B cell (primary cell): ENCODE results near the gene TLK1. TPM values are rescaled to one million over a fixed set of nuclear protein-coding genes. Genes with fewer than 3 reads are reported as not detected.
"Not testable (repeated sequence)": the region's sequence is repeated elsewhere in the genome, so short reads cannot be mapped to it uniquely, and the experiment has no call there.

Experiments used
- ATAC-seq: fragments of 200-7000 bp; cut with Tn5 transposase; one replicate; pipeline ENCODE4 v1.10.0; 2021; ENCODE audit warnings: low read depth, mild to moderate bottlenecking, moderate number of reproducible peaks, moderate library complexity
- CTCF ChIA-PET: fragments of 350-600 bp; sonication (Branson Sonifier 250); formaldehyde crosslinking; loops from one replicate; lab custom pipeline; 2021; ENCODE audit warnings: antibody characterized with exemption, inconsistent platforms; lab: Charles Lee
- POLR2A ChIA-PET: fragments of 350-600 bp; sonication (Branson Sonifier 250); formaldehyde crosslinking; loops from one replicate; lab custom pipeline; 2021; ENCODE audit warnings: antibody characterized with exemption; lab: Charles Lee
- DNase-seq: peaks from one replicate; pipeline ENCODE4 v3.0.0; 2013
- H2AFZ ChIP-seq: 2 replicates; pipeline ENCODE4 v1.6.1; 2012; ENCODE audit warnings: mild to moderate bottlenecking, low read depth, low read length; ENCODE audit not compliant: insufficient read depth, poor library complexity, severe bottlenecking
- H3K27ac ChIP-seq, 2 donors: 1 replicate in 1 of 2; 2 replicates in 1 of 2; pipeline ENCODE4 v1.5.1; 2012 to 2013; ENCODE audit warnings: low read length in 2 of 2, mild to moderate bottlenecking in 2 of 2, moderate library complexity in 1 of 2
- H3K27me3 ChIP-seq, 4 experiments: fragments of 200-600 bp in 1 of 4; sonication (generic) in 1 of 4; replicated peaks in 1 of 4; 1 replicate in 2 of 4; 2 replicates in 2 of 4; pipeline versions ENCODE4 v1.6.1 to v1.7.0; 2013 to 2016; ENCODE audit warnings: low read length in 3 of 4, mild to moderate bottlenecking in 2 of 4, mixed read lengths in 1 of 4, moderate library complexity in 1 of 4; ENCODE audit not compliant: insufficient read depth in 4 of 4, control insufficient read depth in 3 of 4; ENCODE audit errors: control extremely low read depth in 1 of 4
- H3K36me3 ChIP-seq, 2 experiments: replicated peaks in 1 of 2; 1 replicate in 1 of 2; 2 replicates in 1 of 2; pipeline versions ENCODE4 v1.6.1 to v1.7.1; 2013; ENCODE audit warnings: low read length in 1 of 2; ENCODE audit not compliant: insufficient read depth in 2 of 2, control insufficient read depth in 1 of 2; ENCODE audit errors: control extremely low read depth in 1 of 2, extremely low read depth in 1 of 2
- H3K4me1 ChIP-seq, 2 donors: fragments of 200-600 bp in 1 of 2; sonication (generic) in 1 of 2; 1 replicate in 1 of 2; 2 replicates in 1 of 2; pipeline versions ENCODE4 v1.5.1 to v1.6.1; 2013 to 2017; ENCODE audit warnings: low read length in 2 of 2; ENCODE audit not compliant: control insufficient read depth in 2 of 2, insufficient read depth in 2 of 2
- H3K4me2 ChIP-seq: replicated peaks from 2 replicates; pipeline ENCODE3; 2012; ENCODE audit warnings: mild to moderate bottlenecking, low read depth, low read length; ENCODE audit not compliant: poor library complexity, severe bottlenecking
- H3K4me3 ChIP-seq, 5 experiments: fragments of 200-600 bp in 1 of 5; sonication (generic) in 1 of 5; 1 replicate in 3 of 5; 2 replicates in 2 of 5; pipeline versions ENCODE4 v1.5.1 to v1.7.0; 2011 to 2016; ENCODE audit warnings: low read length in 4 of 5, mild to moderate bottlenecking in 4 of 5, low read depth in 2 of 5, control low read depth in 1 of 5, moderate library complexity in 1 of 5; ENCODE audit not compliant: insufficient read depth in 1 of 5; ENCODE audit errors: control extremely low read depth in 1 of 5, extremely low read depth in 1 of 5
- H3K79me2 ChIP-seq: fragments of 200-600 bp; sonication (generic); one replicate; pipeline ENCODE4 v1.6.0; 2016; ENCODE audit warnings: low read length; ENCODE audit not compliant: control insufficient read depth, insufficient read depth
- H3K9ac ChIP-seq: fragments of 200-600 bp; sonication (generic); 2 replicates; pipeline ENCODE4 v1.6.1; 2017; ENCODE audit warnings: mild to moderate bottlenecking, low read length, moderate library complexity
- H3K9me3 ChIP-seq, 3 donors: one replicate each; pipeline versions ENCODE4 v1.6.1 to v1.7.1; 2013; ENCODE audit warnings: low read length in 2 of 3; ENCODE audit not compliant: control insufficient read depth in 2 of 3, insufficient read depth in 1 of 3; ENCODE audit errors: control extremely low read depth in 1 of 3
- H4K20me1 ChIP-seq: 2 replicates; pipeline ENCODE4 v1.6.0; 2012; ENCODE audit warnings: mild to moderate bottlenecking, low read length; ENCODE audit not compliant: insufficient read depth, control insufficient read depth, poor library complexity, severe bottlenecking
- H3K27ac Mint-ChIP-seq: one replicate; pipeline ENCODE4 v1.8.0; 2021; ENCODE audit warnings: mixed read lengths
- H3K27me3 Mint-ChIP-seq: one replicate; pipeline ENCODE4 v1.8.0; 2021; ENCODE audit warnings: mixed read lengths
- H3K4me1 Mint-ChIP-seq: one replicate; pipeline ENCODE4 v1.8.0; 2021; ENCODE audit warnings: mixed read lengths
- H3K4me3 Mint-ChIP-seq: one replicate; pipeline ENCODE4 v1.8.0; 2021; ENCODE audit warnings: mixed read lengths
- H3K9me3 Mint-ChIP-seq: one replicate; pipeline ENCODE4 v1.8.0; 2022; ENCODE audit warnings: mixed read lengths; ENCODE audit not compliant: insufficient read depth
- EZH2 ChIP-seq: IDR thresholded peaks from 2 replicates; pipeline ENCODE4 v1.6.1; 2012; ENCODE audit warnings: borderline replicate concordance, low read depth, mild to moderate bottlenecking, moderate library complexity, low read length; ENCODE audit not compliant: insufficient read depth, poor library complexity, severe bottlenecking
- WGBS: methylation state at CpG from one replicate; pipeline ENCODE4 v1.1.5; 2013; ENCODE audit warnings: missing lambda C conversion rate; ENCODE audit not compliant: insufficient coverage; 5-methylcytosine and 5-hydroxymethylcytosine counted together
- intact Hi-C: fragments of 100-400 bp; cut with micrococcal nuclease; formaldehyde crosslinking; loops from one replicate; pipeline ENCODE4 v1.10.0; 2022
- polyA plus RNA-seq: library from polyadenylated mRNA; depleted of rRNA; stranded (reverse); fragments of >200 nt; gene quantifications from 2 replicates; pipeline ENCODE4 v1.2.3, GENCODE V29; 2012
- total RNA-seq, 2 donors: library from RNA; stranded (reverse); fragments of 120-200 nt in 1 of 2; gene quantifications; 1 replicate in 1 of 2; 2 replicates in 1 of 2; pipeline versions ENCODE4 v1.2.3 to v1.2.4, GENCODE V29; 2013 to 2022
- TF ChIP-seq, protein P1 (sequence below): fragments of 200-600 bp; IDR thresholded peaks from one replicate; pipeline ENCODE4 v1.8.0; 2022; ENCODE audit warnings: antibody characterized with exemption, mild to moderate bottlenecking

TLK1 gene
- total and polyA plus RNA-seq, 2 donors (not counting 1 experiment from before 2014, with no cell fraction given) = 13.8 to 186 TPM

DNA sequence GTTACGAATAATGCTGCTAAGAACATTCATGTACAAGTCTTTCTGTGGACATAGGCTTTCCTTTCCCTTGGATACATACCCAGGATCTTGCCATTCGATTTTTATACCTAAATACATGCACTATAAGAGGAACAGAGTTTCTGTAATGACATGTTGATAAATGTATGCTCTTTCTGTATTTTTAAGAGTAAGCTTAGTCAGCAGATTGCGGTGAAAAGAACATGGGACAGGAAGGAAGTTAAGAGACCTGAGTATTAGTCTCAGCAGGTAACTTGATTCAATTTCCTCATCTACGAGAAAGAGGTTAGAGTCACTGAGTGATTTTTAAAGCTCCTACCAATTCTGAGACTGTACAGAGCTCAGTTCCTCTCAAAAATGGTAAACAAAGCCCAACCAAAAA is 2.6 kb upstream of the TLK1 start:
- POLR2A ChIA-PET = interaction anchor here (0.9 kb wide), 1 partner anchor 171 kb away, joined by 5 read pairs; no protein-coding TSS in a partner anchor
- H3K79me2 ChIP-seq = peaks cover 33% of the 10 kb centered on the region
- H3K27ac ChIP-seq = peak overlapping the region in 1 of 2 donors; percentile 30
- CTCF ChIA-PET = interaction anchor here (0.6 to 10.3 kb wide), 4 partner anchors 19 to 253 kb away, joined by 3 to 78 read pairs (median 4); no protein-coding TSS in a partner anchor
- no peak overlapping the region for H3K9ac ChIP-seq
- no CpG with 5 or more reads among the region's 4 CpGs for WGBS
- H4K20me1 ChIP-seq = no peaks in the 10 kb centered on the region
- Mint-ChIP-seq H3K27ac (peak overlapping the region; percentile 32), H3K27me3 (no peaks in the 10 kb centered on the region), H3K9me3 (no peaks in the 10 kb centered on the region), H3K4me1 (peaks cover 29% of the 10 kb centered on the region), H3K4me3 (peak overlapping the region; percentile 42)
- no peaks in the 10 kb centered on the region for H3K36me3 ChIP-seq
- peaks cover 26 to 27% of the 10 kb centered on the region in 2 donors for H3K4me1 ChIP-seq
- H2AFZ ChIP-seq = peak overlapping the region; percentile 11
- H3K4me2 ChIP-seq = peak overlapping the region; percentile 26
- ATAC-seq (no peak), DNase-seq (peak; percentile 32)
- no peak overlapping the region for H3K4me3 ChIP-seq
- no peak for TF ChIP-seq EZH2
- TF ChIP-seq, protein P1, sequence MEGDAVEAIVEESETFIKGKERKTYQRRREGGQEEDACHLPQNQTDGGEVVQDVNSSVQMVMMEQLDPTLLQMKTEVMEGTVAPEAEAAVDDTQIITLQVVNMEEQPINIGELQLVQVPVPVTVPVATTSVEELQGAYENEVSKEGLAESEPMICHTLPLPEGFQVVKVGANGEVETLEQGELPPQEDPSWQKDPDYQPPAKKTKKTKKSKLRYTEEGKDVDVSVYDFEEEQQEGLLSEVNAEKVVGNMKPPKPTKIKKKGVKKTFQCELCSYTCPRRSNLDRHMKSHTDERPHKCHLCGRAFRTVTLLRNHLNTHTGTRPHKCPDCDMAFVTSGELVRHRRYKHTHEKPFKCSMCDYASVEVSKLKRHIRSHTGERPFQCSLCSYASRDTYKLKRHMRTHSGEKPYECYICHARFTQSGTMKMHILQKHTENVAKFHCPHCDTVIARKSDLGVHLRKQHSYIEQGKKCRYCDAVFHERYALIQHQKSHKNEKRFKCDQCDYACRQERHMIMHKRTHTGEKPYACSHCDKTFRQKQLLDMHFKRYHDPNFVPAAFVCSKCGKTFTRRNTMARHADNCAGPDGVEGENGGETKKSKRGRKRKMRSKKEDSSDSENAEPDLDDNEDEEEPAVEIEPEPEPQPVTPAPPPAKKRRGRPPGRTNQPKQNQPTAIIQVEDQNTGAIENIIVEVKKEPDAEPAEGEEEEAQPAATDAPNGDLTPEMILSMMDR = no peak
- H3K27me3 ChIP-seq = no peaks in the 10 kb centered on the region
- intact Hi-C loops = loop anchor here (5.0 kb wide), 2 partner anchors 44 to 524 kb away; partner anchors contain the start of gene DYNC1I2
- no peaks in the 10 kb centered on the region for H3K9me3 ChIP-seq

DNA sequence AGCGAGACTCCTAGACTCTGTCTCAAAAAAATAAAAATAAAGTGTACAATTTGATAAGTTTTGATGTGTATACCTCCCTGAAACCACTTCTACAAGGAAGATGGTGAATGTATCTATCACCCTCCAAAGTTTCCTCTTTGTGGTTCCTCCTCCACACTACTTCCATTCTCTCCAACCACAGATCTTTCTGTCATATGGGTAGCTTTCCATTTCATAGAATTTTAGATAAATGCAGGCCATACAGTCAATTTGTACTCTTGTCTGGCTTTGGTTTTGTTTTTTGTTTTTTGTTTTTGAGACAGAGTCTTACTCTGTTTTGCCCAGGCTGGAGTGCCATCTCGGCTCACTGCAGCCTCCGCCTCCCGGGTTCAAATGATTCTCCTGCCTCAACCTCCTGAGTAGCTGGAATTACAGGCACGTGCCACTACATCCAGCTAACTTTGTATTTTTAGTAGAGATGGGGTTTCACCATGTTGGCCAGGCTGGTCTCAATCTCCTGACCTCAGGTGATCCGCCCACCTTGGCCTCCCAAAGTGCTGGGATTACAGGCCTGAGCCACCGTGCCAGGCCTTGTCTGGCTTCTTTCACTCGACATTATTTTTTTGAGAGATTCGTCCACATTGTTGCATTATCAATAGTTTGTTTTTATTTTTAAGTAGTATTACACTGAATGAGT is 2.0 kb upstream of the TLK1 start:
- not testable (repeated sequence) for H4K20me1 ChIP-seq, H3K27me3 ChIP-seq, H3K27me3 Mint-ChIP-seq, H3K4me2 ChIP-seq, H3K36me3 ChIP-seq, H3K9me3 Mint-ChIP-seq, H3K9ac ChIP-seq, H3K27ac ChIP-seq, ATAC-seq, DNase-seq, H2AFZ ChIP-seq, H3K9me3 ChIP-seq, H3K4me3 ChIP-seq
- Mint-ChIP-seq H3K4me3 (peak overlapping the region; percentile 46), H3K4me1 (peaks cover 35% of the 10 kb centered on the region), H3K27ac (peak overlapping the region; percentile 68)
- Histone ChIP-seq H3K79me2 (peaks cover 39% of the 10 kb centered on the region), H3K4me1 (peaks cover 31 to 32% of the 10 kb centered on the region in 2 donors)
- intact Hi-C loops = loop anchor here (5.0 kb wide), 2 partner anchors 45 to 525 kb away; partner anchors contain the start of gene DYNC1I2
- 100% methylated on average over 2 of the region's 9 CpGs for WGBS
- ChIA-PET CTCF (interaction anchor here (1.3 to 10.3 kb wide), 2 partner anchors 20 to 254 kb away, joined by 4 to 78 read pairs; no protein-coding TSS in a partner anchor), POLR2A (interaction anchor here (0.9 kb wide), 1 partner anchor 171 kb away, joined by 5 read pairs; no protein-coding TSS in a partner anchor)
